HepG2 (cell line): Measurements from ENCODE around the gene RNGTT.

Experiments
- ESRRA ChIP-seq: sonication (generic); formaldehyde crosslinking; IDR thresholded peaks from 2 replicates; pipeline ENCODE4 v1.5.1; 2020; ENCODE audit warnings: mild to moderate bottlenecking, low read depth, missing genetic modification reagents
- GLI4 ChIP-seq: sonication (generic); formaldehyde crosslinking; IDR thresholded peaks from 2 replicates; pipeline ENCODE4 v1.5.1; 2020; ENCODE audit warnings: missing genetic modification reagents, mild to moderate bottlenecking, moderate library complexity, borderline replicate concordance
- KDM4B ChIP-seq: sonication (generic); formaldehyde crosslinking; IDR thresholded peaks from 2 replicates; pipeline ENCODE4 v1.4.0; 2020; ENCODE audit warnings: missing genetic modification reagents
- PRDM10 ChIP-seq: sonication (generic); formaldehyde crosslinking; IDR thresholded peaks from 2 replicates; pipeline ENCODE4 v1.4.0; 2020; ENCODE audit warnings: low read depth, missing genetic modification reagents
- TF ChIP-seq, protein P1 (sequence below): sonication (generic); formaldehyde crosslinking; IDR thresholded peaks from 2 replicates; pipeline ENCODE4 v1.4.0; 2020; ENCODE audit warnings: missing genetic modification reagents, borderline replicate concordance
- TF ChIP-seq, protein P2 (sequence below): IDR thresholded peaks from 2 replicates; pipeline ENCODE4 v1.6.1; 2012; ENCODE audit warnings: inconsistent platforms

- TF ChIP-seq GLI4, result no peak
- TF ChIP-seq, protein P1, sequence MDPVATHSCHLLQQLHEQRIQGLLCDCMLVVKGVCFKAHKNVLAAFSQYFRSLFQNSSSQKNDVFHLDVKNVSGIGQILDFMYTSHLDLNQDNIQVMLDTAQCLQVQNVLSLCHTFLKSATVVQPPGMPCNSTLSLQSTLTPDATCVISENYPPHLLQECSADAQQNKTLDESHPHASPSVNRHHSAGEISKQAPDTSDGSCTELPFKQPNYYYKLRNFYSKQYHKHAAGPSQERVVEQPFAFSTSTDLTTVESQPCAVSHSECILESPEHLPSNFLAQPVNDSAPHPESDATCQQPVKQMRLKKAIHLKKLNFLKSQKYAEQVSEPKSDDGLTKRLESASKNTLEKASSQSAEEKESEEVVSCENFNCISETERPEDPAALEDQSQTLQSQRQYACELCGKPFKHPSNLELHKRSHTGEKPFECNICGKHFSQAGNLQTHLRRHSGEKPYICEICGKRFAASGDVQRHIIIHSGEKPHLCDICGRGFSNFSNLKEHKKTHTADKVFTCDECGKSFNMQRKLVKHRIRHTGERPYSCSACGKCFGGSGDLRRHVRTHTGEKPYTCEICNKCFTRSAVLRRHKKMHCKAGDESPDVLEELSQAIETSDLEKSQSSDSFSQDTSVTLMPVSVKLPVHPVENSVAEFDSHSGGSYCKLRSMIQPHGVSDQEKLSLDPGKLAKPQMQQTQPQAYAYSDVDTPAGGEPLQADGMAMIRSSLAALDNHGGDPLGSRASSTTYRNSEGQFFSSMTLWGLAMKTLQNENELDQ (CRISPR knock-in tag), result no peak
- TF ChIP-seq ESRRA (CRISPR knock-in tag), result no peak
- TF ChIP-seq PRDM10 (CRISPR knock-in tag), result no peak
- TF ChIP-seq, protein P2, sequence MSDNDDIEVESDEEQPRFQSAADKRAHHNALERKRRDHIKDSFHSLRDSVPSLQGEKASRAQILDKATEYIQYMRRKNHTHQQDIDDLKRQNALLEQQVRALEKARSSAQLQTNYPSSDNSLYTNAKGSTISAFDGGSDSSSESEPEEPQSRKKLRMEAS, result no peak
- no peak for TF ChIP-seq KDM4B (CRISPR knock-in tag)
These were observed 85.5 kb downstream of the RNGTT start for GRCh38 chr6:88877893-88878292.
